Measurements from ENCODE around the gene WDR77.

The WDR77 gene

GRCh38 chr1:111448918-111449702 is at the start of gene WDR77, which contains the start of gene ATP5PB:
TSS of gene WDR77 (minus strand) at chr1:111449256. CDS start at chr1:111449169, 87 bp downstream.
TSS of gene ATP5PB (plus strand) at chr1:111449464. CDS start at chr1:111449542, 78 bp downstream.
- peak; percentile 80 for DNase-seq

GRCh38 chr1:111497592-111497991 is 48.5 kb upstream of the WDR77 start:
- DNase-seq, result no peak

GRCh38 chr1:111496398-111496797 is 47.3 kb upstream of the WDR77 start:
- no peak for DNase-seq

GRCh38 chr1:111491070-111491469 is 42.0 kb upstream of the WDR77 start:
- no peak for DNase-seq

GRCh38 chr1:111490220-111490619 is 41.2 kb upstream of the WDR77 start:
- no peak for DNase-seq

- DNase-seq, result no peak
Observed at GRCh38 chr1:111489604-111490003, 40.5 kb upstream of the WDR77 start.

GRCh38 chr1:111488669-111489068 is 39.6 kb upstream of the WDR77 start:
- DNase-seq, result no peak

- DNase-seq, result no peak
Observed at GRCh38 chr1:111487133-111487532, 38.1 kb upstream of the WDR77 start.

- DNase-seq, result no peak
Observed at GRCh38 chr1:111486431-111486830, 37.4 kb upstream of the WDR77 start.

GRCh38 chr1:111484391-111485026 is 35.5 kb upstream of the WDR77 start:
- no peak for DNase-seq

- DNase-seq, result no peak
Observed at GRCh38 chr1:111483876-111484275, 34.8 kb upstream of the WDR77 start.

- no peak for DNase-seq
Observed at GRCh38 chr1:111483166-111483565, 34.1 kb upstream of the WDR77 start.

GRCh38 chr1:111481387-111482221 is 32.5 kb upstream of the WDR77 start:
- DNase-seq, result peak; percentile 41

GRCh38 chr1:111480674-111481073 is 31.6 kb upstream of the WDR77 start:
- DNase-seq, result no peak

- DNase-seq, result no peak
Observed at GRCh38 chr1:111476761-111477309, 27.8 kb upstream of the WDR77 start.

GRCh38 chr1:111476214-111476613 is 27.2 kb upstream of the WDR77 start:
- DNase-seq, result no peak

GRCh38 chr1:111475701-111476100 is 26.6 kb upstream of the WDR77 start:
- no peak for DNase-seq

GRCh38 chr1:111474521-111474920 is 25.5 kb upstream of the WDR77 start:
- no peak for DNase-seq

- DNase-seq, result no peak
Observed at GRCh38 chr1:111474106-111474505, 25.1 kb upstream of the WDR77 start.

GRCh38 chr1:111471538-111471937 is 22.5 kb upstream of the WDR77 start:
- no peak for DNase-seq

- peak; percentile 44 for DNase-seq
Observed at GRCh38 chr1:111471012-111471411, 22.0 kb upstream of the WDR77 start.

- DNase-seq, result no peak
Observed at GRCh38 chr1:111470596-111470995, 21.5 kb upstream of the WDR77 start.

GRCh38 chr1:111469539-111469938 is 20.5 kb upstream of the WDR77 start:
- no peak for DNase-seq
